ENCODE data around the gene SYNGR4. TPM values are rescaled to one million over a fixed set of nuclear protein-coding genes. Genes with fewer than 3 reads are reported as not detected.
"Not testable (repeated sequence)": the region's sequence is repeated elsewhere in the genome, so short reads cannot be mapped to it uniquely, and the experiment has no call there.

The SYNGR4 gene
- total and polyA plus RNA-seq, 5 donors: not detected

GRCh38 chr19:48373567-48373966 is 9.4 kb downstream of the SYNGR4 start:
- H3K9me3 ChIP-seq (ENCODE audit: control insufficient read depth, low read length): no peaks in the 10 kb centered on the region
- intact Hi-C loops (cut with DNase I): no loop called here
- no peak for ATAC-seq
- 84% methylated on average over 11 of the region's 11 CpGs for WGBS
- H3K4me1 ChIP-seq (ENCODE audit: control insufficient read depth, insufficient read depth, low read length): no peaks in the 10 kb centered on the region
- DNase-seq: no peak
- no peak overlapping the region for H3K4me3 ChIP-seq (ENCODE audit: low read length)
- H3K27ac ChIP-seq (ENCODE audit: low read length): no peak overlapping the region
- no peaks in the 10 kb centered on the region for H3K27me3 ChIP-seq (ENCODE audit: control insufficient read depth, insufficient read depth)

- Histone ChIP-seq H3K9me3 (ENCODE audit: control insufficient read depth, low read length) (no peaks in the 10 kb centered on the region), H3K4me1 (ENCODE audit: control insufficient read depth, insufficient read depth, low read length) (no peaks in the 10 kb centered on the region), H3K4me3 (ENCODE audit: low read length) (no peak overlapping the region), H3K27me3 (ENCODE audit: control insufficient read depth, insufficient read depth) (no peaks in the 10 kb centered on the region), H3K27ac (ENCODE audit: low read length) (no peak overlapping the region)
- intact Hi-C loops (cut with DNase I): no loop called here
- ATAC-seq: no peak
- WGBS: 93% methylated on average over 10 of the region's 10 CpGs
- DNase-seq: no peak
These were observed 14.0 kb downstream of the SYNGR4 start for GRCh38 chr19:48378194-48378570.

GRCh38 chr19:48379058-48379457 is 14.9 kb downstream of the SYNGR4 start:
- no peak for DNase-seq

GRCh38 chr19:48381178-48381950 is 17.2 kb downstream of the SYNGR4 start:
- no peak for ATAC-seq
- H3K9me3 ChIP-seq (ENCODE audit: control insufficient read depth, low read length): no peaks in the 10 kb centered on the region
- no peak for DNase-seq
- H3K4me1 ChIP-seq (ENCODE audit: control insufficient read depth, insufficient read depth, low read length): no peaks in the 10 kb centered on the region
- H3K4me3 ChIP-seq (ENCODE audit: low read length): no peak overlapping the region
- H3K27ac ChIP-seq (ENCODE audit: low read length): no peak overlapping the region
- WGBS: 85% methylated on average over 11 of the region's 11 CpGs
- intact Hi-C loops (cut with DNase I): no loop called here
- no peaks in the 10 kb centered on the region for H3K27me3 ChIP-seq (ENCODE audit: control insufficient read depth, insufficient read depth)

More at GRCh38 chr19:48379058-48379457, 14.9 kb downstream of the SYNGR4 start:
- Histone ChIP-seq H3K4me1 (ENCODE audit: control insufficient read depth, insufficient read depth, low read length) (no peaks in the 10 kb centered on the region), H3K27me3 (ENCODE audit: control insufficient read depth, insufficient read depth) (no peaks in the 10 kb centered on the region), H3K27ac (ENCODE audit: low read length) (no peak overlapping the region), H3K9me3 (ENCODE audit: control insufficient read depth, low read length) (no peaks in the 10 kb centered on the region), H3K4me3 (ENCODE audit: low read length) (no peak overlapping the region)
- 81% methylated on average over 5 of the region's 5 CpGs for WGBS
- peak in 1 of 2 donors; percentile 16 for ATAC-seq
- intact Hi-C loops (cut with DNase I): no loop called here

- ATAC-seq (no peak), DNase-seq (no peak)
- Histone ChIP-seq H3K4me1 (ENCODE audit: control insufficient read depth, insufficient read depth, low read length) (no peaks in the 10 kb centered on the region), H3K9me3 (ENCODE audit: control insufficient read depth, low read length) (no peaks in the 10 kb centered on the region), H3K27me3 (ENCODE audit: control insufficient read depth, insufficient read depth) (no peaks in the 10 kb centered on the region), H3K4me3 (ENCODE audit: low read length) (no peak overlapping the region), H3K27ac (ENCODE audit: low read length) (no peak overlapping the region)
- intact Hi-C loops (cut with DNase I): no loop called here
- 92% methylated on average over 8 of the region's 8 CpGs for WGBS
These were observed 18.1 kb downstream of the SYNGR4 start for GRCh38 chr19:48382286-48382685.

GRCh38 chr19:48385461-48386087 is 21.4 kb downstream of the SYNGR4 start:
- intact Hi-C loops (cut with DNase I): no loop called here
- H3K9me3 ChIP-seq (ENCODE audit: control insufficient read depth, low read length): no peaks in the 10 kb centered on the region
- no peak overlapping the region for H3K4me3 ChIP-seq (ENCODE audit: low read length)
- WGBS: 91% methylated on average over 7 of the region's 7 CpGs
- ATAC-seq (no peak), DNase-seq (no peak)
- H3K27me3 ChIP-seq (ENCODE audit: control insufficient read depth, insufficient read depth): no peaks in the 10 kb centered on the region
- no peak overlapping the region for H3K27ac ChIP-seq (ENCODE audit: low read length)
- no peaks in the 10 kb centered on the region for H3K4me1 ChIP-seq (ENCODE audit: control insufficient read depth, insufficient read depth, low read length)

GRCh38 chr19:48386981-48387380 is 22.8 kb downstream of the SYNGR4 start:
- intact Hi-C loops (cut with DNase I): no loop called here
- Histone ChIP-seq H3K27ac (ENCODE audit: low read length) (no peak overlapping the region), H3K27me3 (ENCODE audit: control insufficient read depth, insufficient read depth) (no peaks in the 10 kb centered on the region), H3K4me3 (ENCODE audit: low read length) (no peak overlapping the region), H3K9me3 (ENCODE audit: control insufficient read depth, low read length) (no peaks in the 10 kb centered on the region), H3K4me1 (ENCODE audit: control insufficient read depth, insufficient read depth, low read length) (no peaks in the 10 kb centered on the region)
- no peak for ATAC-seq
- 95% methylated on average over 3 of the region's 3 CpGs for WGBS
- DNase-seq: no peak

- DNase-seq (peak; percentile 74 to 89 (median 88)), ATAC-seq (peak; percentile 84)
- H3K27ac ChIP-seq (ENCODE audit: low read length): peak overlapping the region; percentile 93
- intact Hi-C loops (cut with DNase I): no loop called here
- WGBS: 2% methylated on average over 24 of the region's 24 CpGs
- no peaks in the 10 kb centered on the region for H3K9me3 ChIP-seq (ENCODE audit: control insufficient read depth, low read length)
- H3K27me3 ChIP-seq (ENCODE audit: control insufficient read depth, insufficient read depth): no peaks in the 10 kb centered on the region
- no peaks in the 10 kb centered on the region for H3K4me1 ChIP-seq (ENCODE audit: control insufficient read depth, insufficient read depth, low read length)
- H3K4me3 ChIP-seq (ENCODE audit: low read length): peak overlapping the region; percentile 86
These were observed 26.3 kb downstream of the SYNGR4 start for GRCh38 chr19:48390188-48391099.

- Histone ChIP-seq H3K27me3 (ENCODE audit: control insufficient read depth, insufficient read depth) (no peaks in the 10 kb centered on the region), H3K9me3 (ENCODE audit: control insufficient read depth, low read length) (no peaks in the 10 kb centered on the region), H3K27ac (ENCODE audit: low read length) (peak within 1 kb of the TSS; percentile 93), H3K4me1 (ENCODE audit: control insufficient read depth, insufficient read depth, low read length) (no peaks in the 10 kb centered on the region), H3K4me3 (ENCODE audit: low read length) (peak within 1 kb of the TSS; percentile 86)
- peak; percentile 93 for ATAC-seq
- intact Hi-C loops (cut with DNase I): no loop called here
- DNase-seq: peak; percentile 81 to 92 (median 88)
- WGBS: 4% methylated on average over 42 of the region's 42 CpGs
These were observed 27.2 kb downstream of the SYNGR4 start, which contains the start of gene KDELR1 for GRCh38 chr19:48391100-48392005. TSS of gene KDELR1 (minus strand) at chr19:48391551. CDS start at chr19:48391358, 193 bp downstream.

GRCh38 chr19:48392006-48392344 is 27.8 kb downstream of the SYNGR4 start:
- H3K27me3 ChIP-seq (ENCODE audit: control insufficient read depth, insufficient read depth); DNase-seq; H3K9me3 ChIP-seq (ENCODE audit: control insufficient read depth, low read length); H3K4me3 ChIP-seq (ENCODE audit: low read length); H3K27ac ChIP-seq (ENCODE audit: low read length); H3K4me1 ChIP-seq (ENCODE audit: control insufficient read depth, insufficient read depth, low read length); ATAC-seq; intact Hi-C loops (cut with DNase I): not testable (repeated sequence)
- 79% methylated on average over 1 of the region's 1 CpG for WGBS
